Activated naive CD4-positive, alpha-beta T cell treated with anti-CD3 and anti-CD28 coated beads for 36 hours (primary cell): ENCODE data around the gene IPPK. TPM values are rescaled to one million over a fixed set of nuclear protein-coding genes. Genes with fewer than 3 reads are reported as not detected.

Source experiments
- CTCF ChIA-PET: fragments of 350-600 bp; sonication (Branson Sonifier 250); formaldehyde crosslinking; loops from one replicate; lab custom pipeline; 2021; ENCODE audit warnings: antibody characterized with exemption; lab: Charles Lee
- DNase-seq: peaks from one replicate; pipeline ENCODE4 v3.0.0-alpha.2; 2020
- H3K27ac Mint-ChIP-seq: one replicate; pipeline ENCODE4 v1.8.0; 2021; ENCODE audit warnings: mild to moderate bottlenecking, mixed read lengths
- H3K27me3 Mint-ChIP-seq: one replicate; pipeline ENCODE4 v1.8.0; 2021; ENCODE audit warnings: low read depth, mixed read lengths
- H3K36me3 Mint-ChIP-seq: one replicate; pipeline ENCODE4 v1.8.0; 2021; ENCODE audit warnings: low read depth, mixed read lengths
- H3K4me1 Mint-ChIP-seq: one replicate; pipeline ENCODE4 v1.8.0; 2021; ENCODE audit warnings: low read depth, mixed read lengths
- H3K4me3 Mint-ChIP-seq: one replicate; pipeline ENCODE4 v1.8.0; 2021; ENCODE audit warnings: mild to moderate bottlenecking, moderate library complexity, mixed read lengths
- H3K9me3 Mint-ChIP-seq: one replicate; pipeline ENCODE4 v1.8.0; 2021; ENCODE audit warnings: mixed read lengths
- intact Hi-C: fragments of 100-400 bp; cut with micrococcal nuclease; formaldehyde crosslinking; loops from one replicate; pipeline ENCODE4 v1.15.1; 2023
- total RNA-seq, 2 experiments: library from RNA; stranded (reverse); gene quantifications; one replicate each; pipeline ENCODE4 v1.2.3, GENCODE V29; 2021

Gene IPPK
- total RNA-seq, 2 experiments from 2014 or later: 7.6 to 8.2 TPM

- H3K4me1 Mint-ChIP-seq: no peaks in the 10 kb centered on the region
- no peak for DNase-seq
- no peak overlapping the region for H3K27ac Mint-ChIP-seq
- intact Hi-C loops: no loop called here
- H3K36me3 Mint-ChIP-seq: no peaks in the 10 kb centered on the region
- no peaks in the 10 kb centered on the region for H3K9me3 Mint-ChIP-seq
- H3K4me3 Mint-ChIP-seq: no peak overlapping the region
- H3K27me3 Mint-ChIP-seq: no peaks in the 10 kb centered on the region
- CTCF ChIA-PET: no interaction called here
Observed at GRCh38 chr9:92682269-92682668, 12.3 kb upstream of the IPPK start.

DNA sequence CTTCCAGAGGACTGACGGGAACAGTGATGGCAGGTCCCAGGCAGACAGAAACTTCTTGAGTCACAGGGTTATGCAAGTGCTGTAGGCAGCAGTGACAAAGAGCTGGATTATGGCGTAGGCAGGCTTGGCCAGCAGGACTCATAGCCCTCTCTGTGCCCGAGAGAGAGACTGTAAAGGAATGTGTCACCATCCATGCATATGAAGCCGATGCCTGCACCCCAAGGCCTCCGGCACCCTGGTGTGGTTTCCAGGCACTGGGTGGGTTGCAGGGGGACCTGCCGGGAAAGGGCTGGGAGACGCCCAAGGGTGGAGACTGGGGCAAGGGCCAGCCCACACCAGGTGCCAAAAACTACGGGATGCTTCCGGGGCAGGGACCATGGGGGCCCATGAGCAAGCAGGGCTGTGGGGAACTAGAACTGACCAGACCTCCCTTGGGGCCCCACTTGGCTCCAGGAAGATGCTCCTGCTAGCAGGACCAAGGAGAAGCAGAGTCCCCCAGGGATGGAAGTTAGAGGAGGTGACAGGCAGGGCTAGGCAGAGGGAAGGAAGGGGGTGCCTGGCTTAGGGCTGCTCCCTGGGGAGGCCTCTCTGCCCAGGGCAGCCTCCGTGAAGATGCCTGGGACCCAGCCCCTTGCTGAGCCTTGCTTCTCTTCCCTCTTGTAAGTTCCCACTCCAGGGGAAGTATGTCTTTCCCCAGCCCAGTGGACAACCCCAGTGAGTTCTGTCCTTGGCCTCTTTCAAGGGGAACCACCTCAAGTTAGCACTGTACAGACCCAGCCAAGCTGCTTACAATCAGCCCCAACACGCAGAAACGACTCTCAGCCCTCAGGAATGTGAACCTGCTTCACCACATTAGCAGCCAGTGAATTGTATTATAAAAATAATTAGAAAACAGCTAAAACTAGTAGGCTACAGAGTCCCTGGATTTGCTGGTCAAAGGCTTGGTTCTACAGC lies 10.5 kb upstream of the IPPK start:
- H3K9me3 Mint-ChIP-seq: no peaks in the 10 kb centered on the region
- no peaks in the 10 kb centered on the region for H3K36me3 Mint-ChIP-seq
- CTCF ChIA-PET: no interaction called here
- H3K4me1 Mint-ChIP-seq: no peaks in the 10 kb centered on the region
- H3K27me3 Mint-ChIP-seq: no peaks in the 10 kb centered on the region
- H3K27ac Mint-ChIP-seq: no peak overlapping the region
- intact Hi-C loops: no loop called here
- DNase-seq: no peak
- no peak overlapping the region for H3K4me3 Mint-ChIP-seq

DNA sequence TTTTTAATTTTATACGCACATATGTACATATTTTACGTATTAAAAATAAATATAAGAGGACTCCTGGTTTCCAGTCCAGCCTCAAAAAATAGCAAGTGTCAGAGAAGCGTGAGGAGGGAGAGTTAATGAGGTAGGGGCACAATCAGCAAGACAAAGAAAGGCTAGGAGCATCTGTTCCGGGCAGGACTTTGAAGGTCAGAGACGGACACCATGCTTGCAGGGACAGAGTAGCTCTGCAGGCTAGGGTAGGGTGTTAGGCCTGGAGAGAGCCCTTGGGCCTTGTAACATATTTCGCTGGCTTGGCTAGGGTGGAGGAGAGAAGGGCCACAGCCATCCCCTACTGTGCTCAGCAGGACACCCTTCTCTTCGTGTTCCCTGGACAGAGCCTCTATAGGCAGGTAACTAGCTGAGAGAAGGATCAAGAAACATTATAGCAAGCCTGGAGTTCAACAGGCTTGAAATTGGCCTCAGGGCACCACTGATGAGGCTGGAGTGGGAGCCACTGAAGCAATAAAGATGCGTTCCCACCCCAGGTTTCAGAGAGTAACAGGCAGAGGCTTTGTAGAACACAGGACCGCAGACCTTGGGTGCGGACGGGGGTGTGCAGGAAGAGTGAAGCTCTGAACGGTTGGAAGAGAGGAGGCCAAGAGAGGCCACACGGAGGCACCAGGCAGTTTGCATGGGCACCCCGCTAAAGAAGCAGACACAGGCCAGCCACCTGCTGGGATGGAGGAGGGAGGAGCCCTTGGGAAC lies 9.7 kb upstream of the IPPK start:
- H3K36me3 Mint-ChIP-seq: no peaks in the 10 kb centered on the region
- no peaks in the 10 kb centered on the region for H3K4me1 Mint-ChIP-seq
- no peak overlapping the region for H3K27ac Mint-ChIP-seq
- intact Hi-C loops: loop anchor here (10.0 kb wide), 1 partner anchor 1485 kb away; no protein-coding TSS in a partner anchor
- CTCF ChIA-PET: interaction anchor here (0.6 kb wide), 1 partner anchor 94 kb away, joined by 3 read pairs; no protein-coding TSS in a partner anchor
- H3K4me3 Mint-ChIP-seq: no peak overlapping the region
- no peaks in the 10 kb centered on the region for H3K27me3 Mint-ChIP-seq
- no peaks in the 10 kb centered on the region for H3K9me3 Mint-ChIP-seq
- DNase-seq: no peak

GRCh38 chr9:92671323-92671722 lies 1.4 kb upstream of the IPPK start:
- Mint-ChIP-seq H3K27me3 (no peaks in the 10 kb centered on the region), H3K27ac (no peak overlapping the region), H3K9me3 (no peaks in the 10 kb centered on the region), H3K4me3 (peak overlapping the region; percentile 93), H3K4me1 (peaks cover 19% of the 10 kb centered on the region), H3K36me3 (peaks cover 3% of the 10 kb centered on the region)
- intact Hi-C loops: loop anchor here (2.0 to 10.0 kb wide), 2 partner anchors 119 to 1493 kb away; no protein-coding TSS in a partner anchor
- CTCF ChIA-PET: interaction anchor here (0.6 to 2.5 kb wide), 4 partner anchors 15 to 137 kb away, joined by 3 to 9 read pairs (median 3); no protein-coding TSS in a partner anchor
- DNase-seq: no peak

- intact Hi-C loops: no loop called here
Observed at GRCh38 chr9:92669527-92669889, 423 bp downstream of the IPPK start.

GRCh38 chr9:92668746-92669526 lies 995 bp downstream of the IPPK start:
- intact Hi-C loops: no loop called here
- Mint-ChIP-seq H3K4me1 (peaks cover 33% of the 10 kb centered on the region), H3K27me3 (no peaks in the 10 kb centered on the region), H3K9me3 (no peaks in the 10 kb centered on the region), H3K36me3 (peaks cover 10% of the 10 kb centered on the region), H3K27ac (peak overlapping the region; percentile 57), H3K4me3 (peak overlapping the region; percentile 93)
- peak; percentile 48 for DNase-seq
- CTCF ChIA-PET: no interaction called here

More at GRCh38 chr9:92669527-92669889, 423 bp downstream of the IPPK start:
- Mint-ChIP-seq H3K27me3 (no peaks in the 10 kb centered on the region), H3K9me3 (no peaks in the 10 kb centered on the region), H3K36me3 (peaks cover 10% of the 10 kb centered on the region), H3K4me3 (peak overlapping the region; percentile 93), H3K4me1 (peaks cover 32% of the 10 kb centered on the region), H3K27ac (peak overlapping the region; percentile 57)
- CTCF ChIA-PET: interaction anchor here (0.7 kb wide), 1 partner anchor 140 kb away, joined by 4 read pairs; no protein-coding TSS in a partner anchor
- peak; percentile 18 for DNase-seq

- no peaks in the 10 kb centered on the region for H3K9me3 Mint-ChIP-seq
- H3K27me3 Mint-ChIP-seq: no peaks in the 10 kb centered on the region
- H3K36me3 Mint-ChIP-seq: peaks cover 8% of the 10 kb centered on the region
- intact Hi-C loops: no loop called here
- peak overlapping the region; percentile 2 for H3K27ac Mint-ChIP-seq
- H3K4me3 Mint-ChIP-seq: no peak overlapping the region
- DNase-seq: no peak
- peaks cover 43% of the 10 kb centered on the region for H3K4me1 Mint-ChIP-seq
- CTCF ChIA-PET: interaction anchor here (1.2 kb wide), 1 partner anchor 124 kb away, joined by 7 read pairs; no protein-coding TSS in a partner anchor
Observed at GRCh38 chr9:92666912-92667532, 2.9 kb downstream of the IPPK start.

GRCh38 chr9:92666236-92666635 lies 3.7 kb downstream of the IPPK start:
- Mint-ChIP-seq H3K27me3 (no peaks in the 10 kb centered on the region), H3K36me3 (peaks cover 8% of the 10 kb centered on the region), H3K4me1 (peaks cover 44% of the 10 kb centered on the region), H3K9me3 (no peaks in the 10 kb centered on the region), H3K27ac (no peak overlapping the region), H3K4me3 (no peak overlapping the region)
- intact Hi-C loops: no loop called here
- no peak for DNase-seq
- CTCF ChIA-PET: no interaction called here

DNA sequence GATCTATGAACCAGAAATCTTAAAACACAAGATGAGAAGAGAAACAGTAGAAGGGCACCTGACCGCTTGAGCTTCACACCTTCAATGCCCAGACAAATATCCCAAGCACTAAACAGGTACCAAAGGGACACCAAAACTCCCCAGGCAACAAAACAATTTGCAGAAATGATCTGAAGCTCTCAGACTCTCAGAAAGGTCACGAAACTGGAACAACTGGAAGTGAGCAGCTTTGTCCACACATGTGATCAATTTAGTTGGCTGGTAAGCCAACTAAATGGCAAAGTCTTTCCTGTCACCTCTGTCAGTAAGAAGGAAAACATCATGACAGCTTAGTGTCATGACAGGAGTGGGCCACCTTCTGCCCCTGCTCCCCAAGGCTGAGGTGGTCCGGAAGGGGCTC lies 4.1 kb downstream of the IPPK start:
- Mint-ChIP-seq H3K4me1 (peaks cover 43% of the 10 kb centered on the region), H3K36me3 (peaks cover 8% of the 10 kb centered on the region), H3K9me3 (no peaks in the 10 kb centered on the region), H3K4me3 (no peak overlapping the region), H3K27me3 (no peaks in the 10 kb centered on the region), H3K27ac (no peak overlapping the region)
- CTCF ChIA-PET: no interaction called here
- DNase-seq: no peak
- intact Hi-C loops: no loop called here

- intact Hi-C loops: no loop called here
- Mint-ChIP-seq H3K4me3 (no peak overlapping the region), H3K36me3 (peaks cover 7% of the 10 kb centered on the region), H3K27me3 (no peaks in the 10 kb centered on the region), H3K4me1 (peaks cover 45% of the 10 kb centered on the region), H3K9me3 (no peaks in the 10 kb centered on the region), H3K27ac (peak overlapping the region; percentile 62)
- CTCF ChIA-PET: interaction anchor here (0.6 kb wide), 1 partner anchor 12 kb away, joined by 5 read pairs; no protein-coding TSS in a partner anchor
- peak; percentile 41 for DNase-seq
Observed at GRCh38 chr9:92664394-92665152, 5.4 kb downstream of the IPPK start.

DNA sequence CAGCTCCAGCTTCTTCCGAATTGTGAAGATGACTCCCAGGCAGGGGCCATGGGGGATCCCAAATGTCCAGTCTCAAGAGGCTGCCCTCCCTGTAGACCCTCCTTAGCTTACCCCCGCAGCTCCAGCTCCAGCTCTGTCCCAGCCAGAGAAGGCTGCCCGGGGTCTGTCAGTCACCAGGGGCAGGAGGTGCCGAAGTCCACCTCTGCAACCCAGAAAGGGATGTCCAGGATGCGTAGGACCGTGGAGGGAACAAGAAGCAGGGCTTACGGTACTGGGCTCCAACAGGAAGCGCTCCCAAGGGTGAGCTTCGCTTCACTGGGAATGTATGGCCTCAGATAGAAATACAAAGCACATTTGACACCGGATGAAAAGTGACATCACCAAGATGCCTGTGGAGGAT lies 6.0 kb downstream of the IPPK start:
- intact Hi-C loops: no loop called here
- Mint-ChIP-seq H3K4me1 (peaks cover 42% of the 10 kb centered on the region), H3K36me3 (peaks cover 7% of the 10 kb centered on the region), H3K9me3 (no peaks in the 10 kb centered on the region), H3K27me3 (no peaks in the 10 kb centered on the region), H3K27ac (no peak overlapping the region), H3K4me3 (no peak overlapping the region)
- DNase-seq: no peak
- CTCF ChIA-PET: interaction anchor here (0.9 kb wide), 1 partner anchor 12 kb away, joined by 3 read pairs; no protein-coding TSS in a partner anchor
